GM12892 (cell line): ENCODE data around the gene CFDP1.

ENCODE experiments used
- POLR2A ChIP-seq: IDR thresholded peaks from 2 replicates; pipeline ENCODE4 v1.6.1; 2011; ENCODE audit warnings: low read depth, low read length, control low read depth
- POLR2AphosphoS5 ChIP-seq: IDR thresholded peaks from 2 replicates; pipeline ENCODE4 v1.6.1; 2011; ENCODE audit warnings: low read depth, low read length, control low read depth
- TAF1 ChIP-seq: IDR thresholded peaks from 2 replicates; pipeline ENCODE4 v1.6.1; 2011; ENCODE audit warnings: low read depth, mild to moderate bottlenecking, control low read depth, low read length, borderline replicate concordance

- TF ChIP-seq POLR2A (no peak), POLR2AphosphoS5 (no peak), TAF1 (no peak)
Observed at GRCh38 chr16:75288181-75288580, 145.1 kb downstream of the CFDP1 start.
